Measurements from ENCODE around the gene EPOP. TPM values are rescaled to one million over a fixed set of nuclear protein-coding genes. Genes with fewer than 3 reads are reported as not detected.
"Not testable (repeated sequence)": the region's sequence is repeated elsewhere in the genome, so short reads cannot be mapped to it uniquely, and the experiment has no call there.

EPOP gene
- total RNA-seq, 1 experiment from 2014 or later = 12.3 TPM

GRCh38 chr17:38653679-38654078 is 21.1 kb downstream of the EPOP start (continued):
- TF ChIP-seq ZSCAN18 (CRISPR knock-in tag; IDR thresholded peaks at IDR 0.05) = no peak
- TF ChIP-seq FOXJ3 (CRISPR knock-in tag; IDR thresholded peaks at IDR 0.05; ENCODE audit: borderline replicate concordance) = no peak
- TF ChIP-seq MXD4 (CRISPR knock-in tag; IDR thresholded peaks at IDR 0.05; ENCODE audit: borderline replicate concordance) = no peak
- TF ChIP-seq HMGA2 (CRISPR knock-in tag; IDR thresholded peaks at IDR 0.05) = no peak
- TF ChIP-seq ZNF416 (CRISPR knock-in tag; IDR thresholded peaks at IDR 0.05) = no peak
- no peak for TF ChIP-seq ZBTB43 (CRISPR knock-in tag; IDR thresholded peaks at IDR 0.05)
- TF ChIP-seq KAT7 (CRISPR knock-in tag; IDR thresholded peaks at IDR 0.05; ENCODE audit: borderline replicate concordance) = no peak

GRCh38 chr17:38653230-38653629 is 21.5 kb downstream of the EPOP start:
- TF ChIP-seq ZSCAN18 (CRISPR knock-in tag; IDR thresholded peaks at IDR 0.05) (no peak), GRHL2 (CRISPR knock-in tag; IDR thresholded peaks at IDR 0.05; ENCODE audit: insufficient replicate concordance, severe bottlenecking) (no peak), HMGA2 (CRISPR knock-in tag; IDR thresholded peaks at IDR 0.05) (no peak), TEAD4 (CRISPR knock-in tag; IDR thresholded peaks at IDR 0.05) (no peak), NR2C2 (CRISPR knock-in tag; IDR thresholded peaks at IDR 0.05) (no peak), ETV6 (CRISPR knock-in tag; IDR thresholded peaks at IDR 0.05) (no peak), E2F4 (CRISPR knock-in tag; IDR thresholded peaks at IDR 0.05; ENCODE audit: borderline replicate concordance, low read depth) (no peak), OVOL2 (CRISPR knock-in tag; IDR thresholded peaks at IDR 0.05; ENCODE audit: borderline replicate concordance) (no peak), GABPB1 (CRISPR knock-in tag; IDR thresholded peaks at IDR 0.05) (no peak), ZNF416 (CRISPR knock-in tag; IDR thresholded peaks at IDR 0.05) (no peak), AFF4 (CRISPR knock-in tag; IDR thresholded peaks at IDR 0.05; ENCODE audit: borderline replicate concordance) (no peak), ZNF425 (CRISPR knock-in tag; conservative IDR thresholded peaks at IDR 0.05) (no peak), USF1 (CRISPR knock-in tag; IDR thresholded peaks at IDR 0.05) (no peak), MAX (CRISPR knock-in tag; IDR thresholded peaks at IDR 0.05) (no peak), ZNF263 (CRISPR knock-in tag; IDR thresholded peaks at IDR 0.05; ENCODE audit: low read depth) (no peak)
- H3K27ac Mint-ChIP-seq = no peak overlapping the region
- no peak for ATAC-seq
- POLR2A ChIA-PET = no interaction called here
- no peaks in the 10 kb centered on the region for H3K9me3 Mint-ChIP-seq
- no peak overlapping the region for H3K4me3 Mint-ChIP-seq
- H3K4me1 Mint-ChIP-seq = peaks cover 26% of the 10 kb centered on the region
- CTCF ChIA-PET = interaction anchor here (0.6 to 28.2 kb wide), 5 partner anchors 10 to 541 kb away, joined by 3 to 727 read pairs (median 11); partner anchors contain the start of gene SRCIN1
- DNase-seq (ENCODE audit: low spot score) = no peak
- H3K27me3 Mint-ChIP-seq (ENCODE audit: low read depth) = peaks cover 19% of the 10 kb centered on the region
- no peaks in the 10 kb centered on the region for H3K36me3 Mint-ChIP-seq

- CTCF ChIA-PET = interaction anchor here (1.1 to 28.2 kb wide), 5 partner anchors 10 to 93 kb away, joined by 3 to 727 read pairs (median 8); partner anchors contain the start of gene SRCIN1
- H3K9me3 Mint-ChIP-seq; H3K36me3 Mint-ChIP-seq; H3K27me3 Mint-ChIP-seq (ENCODE audit: low read depth); H3K4me3 Mint-ChIP-seq; ATAC-seq: not testable (repeated sequence)
- peak; percentile 5 for DNase-seq (ENCODE audit: low spot score)
- POLR2A ChIA-PET = interaction anchor here (0.7 kb wide), 1 partner anchor 211 kb away, joined by 4 read pairs; no protein-coding TSS in a partner anchor
- Mint-ChIP-seq H3K27ac (peak overlapping the region; percentile 72; the same call in 1 of the 2 replicates), H3K4me1 (peaks cover 11% of the 10 kb centered on the region)
Measured at GRCh38 chr17:38650653-38651173, 24.0 kb downstream of the EPOP start.
